K562 (cell line): ENCODE measurements around the gene ZNF319. TPM values are rescaled to one million over a fixed set of nuclear protein-coding genes. Genes with fewer than 3 reads are reported as not detected.

Experiments
- ATAC-seq: fragments of 200-7000 bp; cut with Tn5 transposase; 3 replicates; pipeline ENCODE4 v1.9.1; 2020; ENCODE audit warnings: moderate library complexity
- BruUV-seq: library from RNA; stranded (reverse); fragments of 400-500 nt; replicated peaks from 2 replicates; lab custom pipeline; 2021; lab: Mats Ljungman, UMichigan
- CTCF ChIA-PET: fragments of 300-600 bp; formaldehyde crosslinking; extraction: SDS; loops from one replicate; lab custom pipeline; 2021; ENCODE audit warnings: low intra/inter-chr PET ratio; lab: Yijun Ruan, JAX
- POLR2A ChIA-PET: fragments of 300-600, 350-650 bp; sonication (Branson Sonifier 250); formaldehyde crosslinking; extraction: SDS; loops from one replicate; lab custom pipeline; 2021; ENCODE audit warnings: antibody characterized with exemption, inconsistent platforms; lab: Yijun Ruan, JAX
- DNase-seq, 4 experiments: peaks; one replicate each; pipeline versions ENCODE4 v3.0.0 to v3.0.0-alpha.2; 2011 to 2018; ENCODE audit warnings: low spot score in 3 of 4, mixed read lengths in 3 of 4; ENCODE audit errors: extremely low read depth in 1 of 4
- FAIRE-seq: peaks from 2 replicates; lab custom pipeline; 2011; peaks lifted over from hg19 to GRCh38; lab: Jason Lieb, UNC
- H2AFZ ChIP-seq: 2 replicates; pipeline ENCODE4 v1.6.0; 2011; ENCODE audit warnings: low read depth, low read length, control low read depth, inconsistent platforms
- H3K27ac ChIP-seq: fragments of 200-600 bp; 3 replicates; pipeline ENCODE4 v1.8.0; 2011; ENCODE audit warnings: low read depth, mild to moderate bottlenecking, control low read depth, inconsistent platforms, low read length, moderate library complexity, mixed read lengths; ENCODE audit errors: extremely low read depth
- H3K27me3 ChIP-seq, 2 experiments: fragments of 300-600 bp in 1 of 2; 2 replicates in 1 of 2; 3 replicates in 1 of 2; pipeline versions ENCODE4 v1.6.0 to v1.8.0; 2011; ENCODE audit warnings: inconsistent platforms in 2 of 2, low read length in 2 of 2, mild to moderate bottlenecking in 1 of 2, mixed read lengths in 1 of 2, moderate library complexity in 1 of 2; ENCODE audit not compliant: control insufficient read depth in 2 of 2, insufficient read depth in 2 of 2
- H3K36me3 ChIP-seq: fragments of 300-600 bp; 3 replicates; pipeline ENCODE4 v1.8.0; 2011; ENCODE audit warnings: mild to moderate bottlenecking, low read length, inconsistent platforms; ENCODE audit not compliant: control insufficient read depth, insufficient read depth
- H3K4me1 ChIP-seq, 2 experiments: fragments of 200-600 bp in 1 of 2; replicated peaks in 1 of 2; 2 replicates in 1 of 2; 3 replicates in 1 of 2; pipeline versions ENCODE4 v1.5.1 to v1.8.0; 2011; ENCODE audit warnings: inconsistent platforms in 2 of 2, low read length in 2 of 2, mild to moderate bottlenecking in 1 of 2, mixed read lengths in 1 of 2, moderate library complexity in 1 of 2; ENCODE audit not compliant: control insufficient read depth in 2 of 2, insufficient read depth in 2 of 2
- H3K4me2 ChIP-seq: 2 replicates; pipeline ENCODE4 v1.6.1; 2011; ENCODE audit warnings: low read length, control low read depth, inconsistent platforms, mixed read lengths; ENCODE audit not compliant: insufficient read depth
- H3K4me3 ChIP-seq: fragments of 200-600 bp; sonication (generic), shearing (Covaris generic); 2 replicates; pipeline ENCODE4 v1.5.1; 2016; ENCODE audit warnings: control low read depth, inconsistent platforms
- H3K79me2 ChIP-seq: fragments of 200-600 bp; 3 replicates; pipeline ENCODE4 v1.8.0; 2011; ENCODE audit warnings: low read length, inconsistent platforms; ENCODE audit not compliant: control insufficient read depth, insufficient read depth
- H3K9ac ChIP-seq, 2 experiments: 2 replicates each; pipeline versions ENCODE4 v1.6.0 to v1.6.1; 2011; ENCODE audit warnings: low read depth in 2 of 2, low read length in 2 of 2, control low read depth in 1 of 2, inconsistent platforms in 1 of 2, mild to moderate bottlenecking in 1 of 2, mixed read lengths in 1 of 2; ENCODE audit not compliant: insufficient read depth in 1 of 2
- H3K9me1 ChIP-seq: one replicate; pipeline ENCODE4 v1.6.0; 2011; ENCODE audit warnings: inconsistent platforms, mild to moderate bottlenecking, low read length, moderate library complexity; ENCODE audit not compliant: control insufficient read depth, insufficient read depth
- H3K9me3 ChIP-seq: replicated peaks from 2 replicates; pipeline ENCODE4 v1.5.1; 2011; ENCODE audit warnings: low read depth, low read length, inconsistent platforms; ENCODE audit not compliant: control insufficient read depth, insufficient read depth
- H4K20me1 ChIP-seq: replicated peaks from 2 replicates; pipeline ENCODE4 v1.6.1; 2011; ENCODE audit warnings: low read length, inconsistent platforms, mixed read lengths; ENCODE audit not compliant: control insufficient read depth, insufficient read depth
- CEBPB ChIP-seq: fragments of 450-650 bp; IDR thresholded peaks from 2 replicates; pipeline ENCODE4 v1.6.1; 2016; ENCODE audit warnings: missing genetic modification characterization, missing compliant biosample characterization
- E2F3 ChIP-seq: fragments of 250-450 bp; sonication (Bioruptor Pico); IDR thresholded peaks from 2 replicates; pipeline ENCODE4 v1.4.0; 2020; ENCODE audit warnings: mild to moderate bottlenecking
- HMBOX1 ChIP-seq: sonication (generic); IDR thresholded peaks from 2 replicates; pipeline ENCODE4 v1.6.1; 2016
- HNRNPLL ChIP-seq: fragments of 200-400 bp; formaldehyde crosslinking; IDR thresholded peaks from 2 replicates; pipeline ENCODE4 v1.6.1; 2017; ENCODE audit warnings: low read length, low read depth, mild to moderate bottlenecking; ENCODE audit not compliant: poor library complexity, severe bottlenecking
- LARP7 ChIP-seq: fragments of 450-650 bp; IDR thresholded peaks from 2 replicates; pipeline ENCODE4 v1.6.1; 2016
- SMAD1 ChIP-seq: fragments of 150-350 bp; IDR thresholded peaks from 2 replicates; pipeline ENCODE4 v1.6.1; 2014; ENCODE audit warnings: low read length, low read depth; ENCODE audit not compliant: partially characterized antibody
- SMAD4 ChIP-seq: fragments of 250-450 bp; sonication (Bioruptor Pico); conservative IDR thresholded peaks from 2 replicates; pipeline ENCODE4 v1.8.0; 2021; ENCODE audit warnings: inconsistent platforms, mild to moderate bottlenecking, moderate library complexity
- TARDBP ChIP-seq: fragments of 450-650 bp; IDR thresholded peaks from 2 replicates; pipeline ENCODE4 v1.6.1; 2016
- ZBED1 ChIP-seq: IDR thresholded peaks from 2 replicates; pipeline ENCODE4 v1.6.1; 2014
- ZNF740 ChIP-seq, 3 experiments: fragments of 200-800 bp in 1 of 3; sonication (Bioruptor generic) in 1 of 3; sonication (generic) in 1 of 3; formaldehyde crosslinking in 1 of 3; IDR thresholded peaks; 2 replicates each; pipeline versions ENCODE4 v1.6.1 to v1.8.0; 2016 to 2022; ENCODE audit warnings: mild to moderate bottlenecking in 2 of 3, missing compliant biosample characterization in 2 of 3, missing genetic modification characterization in 2 of 3, missing genetic modification reagents in 1 of 3
- ZNF79 ChIP-seq: fragments of 250-450 bp; sonication (Bioruptor Pico); IDR thresholded peaks from 2 replicates; pipeline ENCODE4 v1.4.0; 2020; ENCODE audit warnings: low read depth, mild to moderate bottlenecking, moderate library complexity
- WGBS: fragments of 100-300 bp; shearing (Covaris generic); methylation state at CpG from one replicate; pipeline ENCODE4 v1.1.6; 2016; ENCODE audit warnings: low coverage, mixed read lengths; ENCODE audit not compliant: insufficient coverage; ENCODE audit errors: missing lambda C conversion rate; 5-methylcytosine and 5-hydroxymethylcytosine counted together
- in situ Hi-C: fragments of 300-500 bp; cut with MboI; formaldehyde crosslinking; loops from 4 replicates; pipeline ENCODE4 v1.15.0; 2018; ENCODE audit warnings: inconsistent platforms, mixed read lengths
- intact Hi-C: fragments of 100-400 bp; cut with micrococcal nuclease; formaldehyde crosslinking; loops from 2 replicates; pipeline ENCODE4 v1.14.2; 2022
- polyA plus RNA-seq, 8 experiments: library from polyadenylated mRNA; depleted of rRNA in 4 of 8; stranded (reverse) in 5 of 8; unstranded in 3 of 8; fragments of >200 nt; fragmentation: Nextera tagmentation in 2 of 8; fragmentation: Illumina TruSeq in 1 of 8; extraction: Ambion mirVana in 2 of 8; extraction: Trizol in 1 of 8; gene quantifications; 2 replicates each; pipeline versions ENCODE4 v1.2.1 to v1.2.3, GENCODE V29; 2011 to 2014; ENCODE audit warnings: inconsistent platforms in 1 of 8, missing spikeins in 1 of 8
- total RNA-seq, 7 experiments: library from RNA; depleted of rRNA in 6 of 7; stranded (reverse); fragments of >200 nt in 6 of 7; fragmentation: Illumina TruSeq in 2 of 7; extraction: Trizol in 2 of 7; gene quantifications; 2 replicates each; pipeline versions ENCODE4 v1.2.1 to v1.2.3, GENCODE V29; 2011 to 2021; ENCODE audit warnings: low replicate concordance in 1 of 7

The ZNF319 gene
- total and polyA plus RNA-seq, 9 of the 15 experiments (the other 6 are each of a cell fraction or from before 2014, with no cell fraction given) = 0.20 to 5.7 (median 1.4) TPM

- in situ Hi-C loops = no loop called here
- Histone ChIP-seq H3K9me1 (peaks cover 3% of the 10 kb centered on the region), H3K9ac (no peak overlapping the region; a peak in 1 of 4 replicates), H4K20me1 (no peaks in the 10 kb centered on the region), H3K4me1 (peaks cover 0 to 38% of the 10 kb centered on the region in 2 experiments; a peak in 2 of 5 replicates), H3K27me3 (no peaks in the 10 kb centered on the region), H3K36me3 (peaks cover 43% of the 10 kb centered on the region; the same call in 2 of the 3 replicates), H3K4me3 (no peak overlapping the region), H2AFZ (no peak overlapping the region), H3K27ac (no peak overlapping the region), H3K9me3 (no peaks in the 10 kb centered on the region), H3K4me2 (no peak overlapping the region), H3K79me2 (no peaks in the 10 kb centered on the region)
- WGBS = 93% methylated on average over 14 of the region's 16 CpGs
- no peak for TF ChIP-seq LARP7
- no peak for TF ChIP-seq CEBPB (tag)
- no peak for DNase-seq
- POLR2A ChIA-PET = interaction anchor here (1.1 kb wide), 1 partner anchor 8 kb away, joined by 4 read pairs; no protein-coding TSS in a partner anchor
- no peak for FAIRE-seq
- BruUV-seq = no TSS peak
- intact Hi-C loops = no loop called here
- CTCF ChIA-PET = no interaction called here
- no peak for ATAC-seq
Observed at GRCh38 chr16:58042886-58043515, 42.5 kb upstream of the ZNF319 start.

GRCh38 chr16:58042001-58042885 lies 41.8 kb upstream of the ZNF319 start:
- ATAC-seq (no peak), DNase-seq (no peak), FAIRE-seq (no peak)
- peaks cover 3% of the 10 kb centered on the region for H3K9me1 ChIP-seq
- H3K9ac ChIP-seq = no peak overlapping the region
- H4K20me1 ChIP-seq = no peaks in the 10 kb centered on the region
- H3K4me1 ChIP-seq = peaks cover 0 to 34% of the 10 kb centered on the region in 2 experiments; a peak in 2 of 5 replicates
- H2AFZ ChIP-seq = no peak overlapping the region
- CTCF ChIA-PET = no interaction called here
- H3K79me2 ChIP-seq = no peaks in the 10 kb centered on the region
- peaks cover 50% of the 10 kb centered on the region; the same call in 2 of the 3 replicates for H3K36me3 ChIP-seq
- POLR2A ChIA-PET = no interaction called here
- intact Hi-C loops (no loop called here), in situ Hi-C loops (no loop called here)
- BruUV-seq = no TSS peak
- H3K27me3 ChIP-seq = no peaks in the 10 kb centered on the region
- no peak overlapping the region for H3K4me2 ChIP-seq
- WGBS = 90% methylated on average over 17 of the region's 22 CpGs
- H3K4me3 ChIP-seq = no peak overlapping the region
- no peak overlapping the region for H3K27ac ChIP-seq
- no peaks in the 10 kb centered on the region for H3K9me3 ChIP-seq
- TF ChIP-seq TARDBP (no peak), HNRNPLL (no peak), SMAD1 (no peak), ZNF79 (CRISPR knock-in tag) (no peak), SMAD4 (CRISPR knock-in tag) (no peak), ZBED1 (no peak), ZNF740 (CRISPR knock-in tag; IDR thresholded peaks at IDR 0.05) (no peak), ZNF740 (tag; IDR thresholded peaks at IDR 0.05) (no peak), HMBOX1 (no peak), E2F3 (no peak)
